Hepatocyte (in vitro differentiated cells): ENCODE data around the gene CAVIN3. TPM values are rescaled to one million over a fixed set of nuclear protein-coding genes. Genes with fewer than 3 reads are reported as not detected.

Experiments
- DNase-seq: peaks from one replicate; pipeline ENCODE4 v3.0.0-alpha.2; 2016; ENCODE audit warnings: low spot score
- H2AFZ ChIP-seq: fragments of 200-600 bp; sonication (generic); 2 replicates; pipeline ENCODE4 v1.6.0; 2016; ENCODE audit warnings: antibody characterized with exemption, mild to moderate bottlenecking
- H3K27ac ChIP-seq: fragments of 200-600 bp; sonication (generic); 2 replicates; pipeline ENCODE4 v1.5.1; 2016; ENCODE audit warnings: mild to moderate bottlenecking
- H3K27me3 ChIP-seq: fragments of 200-600 bp; sonication (generic); 2 replicates; pipeline ENCODE4 v1.6.1; 2016
- H3K36me3 ChIP-seq: fragments of 200-600 bp; sonication (generic); replicated peaks from 2 replicates; pipeline ENCODE4 v1.5.1; 2016; ENCODE audit warnings: low read depth; ENCODE audit not compliant: insufficient read depth
- H3K4me1 ChIP-seq: fragments of 200-600 bp; sonication (generic); 2 replicates; pipeline ENCODE4 v1.5.1; 2016; ENCODE audit warnings: mild to moderate bottlenecking, moderate library complexity; ENCODE audit not compliant: insufficient read depth
- H3K4me2 ChIP-seq: fragments of 200-600 bp; sonication (generic); 2 replicates; pipeline ENCODE4 v1.6.0; 2016
- H3K4me3 ChIP-seq: fragments of 200-600 bp; sonication (generic); 2 replicates; pipeline ENCODE4 v1.5.1; 2016; ENCODE audit warnings: mild to moderate bottlenecking
- H3K79me2 ChIP-seq: fragments of 200-600 bp; sonication (generic); 2 replicates; pipeline ENCODE4 v1.6.0; 2017; ENCODE audit warnings: mild to moderate bottlenecking
- H3K9me2 ChIP-seq: fragments of 200-600 bp; sonication (generic); replicated peaks from 2 replicates; pipeline ENCODE4 v1.6.0; 2017; ENCODE audit warnings: mild to moderate bottlenecking; ENCODE audit not compliant: insufficient read depth
- H3K9me3 ChIP-seq: fragments of 200-600 bp; sonication (generic); 2 replicates; pipeline ENCODE4 v1.5.1; 2016; ENCODE audit warnings: low read depth, mild to moderate bottlenecking
- H4K20me1 ChIP-seq: fragments of 200-600 bp; sonication (generic); 2 replicates; pipeline ENCODE4 v1.6.0; 2016; ENCODE audit warnings: mild to moderate bottlenecking; ENCODE audit not compliant: insufficient read depth, poor library complexity, severe bottlenecking
- CTCF ChIP-seq: fragments of 200-600 bp; sonication (generic); IDR thresholded peaks from 2 replicates; pipeline ENCODE4 v1.5.1; 2016; ENCODE audit warnings: antibody characterized with exemption, mild to moderate bottlenecking; ENCODE audit not compliant: poor library complexity
- EZH2 ChIP-seq: fragments of 200-600 bp; sonication (generic); IDR thresholded peaks from 2 replicates; pipeline ENCODE4 v1.6.1; 2016; ENCODE audit warnings: antibody characterized with exemption, mild to moderate bottlenecking, borderline replicate concordance
- EZH2phosphoT487 ChIP-seq: fragments of 200-600 bp; sonication (generic); IDR thresholded peaks from one replicate; pipeline ENCODE4 v1.6.1; 2018; ENCODE audit warnings: antibody characterized with exemption, mild to moderate bottlenecking, low read depth, moderate library complexity; ENCODE audit not compliant: unreplicated experiment, severe bottlenecking
- WGBS: methylation state at CpG from one replicate; pipeline ENCODE4 v1.1.6; 2016; ENCODE audit warnings: low lambda C conversion rate; ENCODE audit errors: missing lambda C conversion rate; 5-methylcytosine and 5-hydroxymethylcytosine counted together
- polyA plus RNA-seq: library from polyadenylated mRNA; unstranded; fragments of >200 nt; fragmentation: Nextera tagmentation; extraction: Ambion mirVana; gene quantifications from 2 replicates; pipeline ENCODE4 v1.2.1, GENCODE V29; 2016
- total RNA-seq: library from RNA; depleted of rRNA; stranded (reverse); fragments of >200 nt; gene quantifications from 2 replicates; pipeline ENCODE4 v1.2.3, GENCODE V29; 2014

CAVIN3 gene
- total and polyA plus RNA-seq, 2 experiments from 2014 or later, result 93.3 to 115 TPM

DNA sequence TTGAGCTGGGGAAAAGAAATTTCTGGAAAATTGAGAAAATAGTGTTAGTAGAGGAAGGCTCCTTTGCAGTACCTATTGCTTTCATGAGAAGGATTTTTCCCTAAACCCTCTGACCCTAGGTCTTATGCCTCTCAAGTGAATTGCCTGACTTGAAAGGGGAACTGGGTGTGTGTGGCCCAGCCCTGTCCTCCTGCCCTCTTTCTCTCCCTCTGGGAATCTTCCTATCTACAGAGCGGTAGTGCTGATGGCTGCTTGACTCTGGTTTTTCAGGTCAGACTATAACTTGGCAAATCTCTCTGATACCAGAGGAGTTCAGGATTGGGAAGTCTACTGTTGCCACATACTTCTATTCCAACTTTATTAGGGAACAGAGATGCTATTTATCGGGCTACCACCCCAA, 19.2 kb downstream of the CAVIN3 start:
- WGBS, result 92% methylated on average over 2 of the region's 2 CpGs
- no peaks in the 10 kb centered on the region for H3K79me2 ChIP-seq
- H3K27ac ChIP-seq, result no peak overlapping the region
- H2AFZ ChIP-seq, result no peak overlapping the region
- H3K4me2 ChIP-seq, result no peak overlapping the region
- DNase-seq, result no peak
- TF ChIP-seq EZH2 (no peak), EZH2phosphoT487 (no peak), CTCF (no peak)
- H3K36me3 ChIP-seq, result no peaks in the 10 kb centered on the region
- no peaks in the 10 kb centered on the region for H3K27me3 ChIP-seq
- no peaks in the 10 kb centered on the region for H4K20me1 ChIP-seq
- no peak overlapping the region for H3K4me3 ChIP-seq
- no peaks in the 10 kb centered on the region for H3K9me3 ChIP-seq
- no peaks in the 10 kb centered on the region for H3K9me2 ChIP-seq
- no peaks in the 10 kb centered on the region for H3K4me1 ChIP-seq

DNA sequence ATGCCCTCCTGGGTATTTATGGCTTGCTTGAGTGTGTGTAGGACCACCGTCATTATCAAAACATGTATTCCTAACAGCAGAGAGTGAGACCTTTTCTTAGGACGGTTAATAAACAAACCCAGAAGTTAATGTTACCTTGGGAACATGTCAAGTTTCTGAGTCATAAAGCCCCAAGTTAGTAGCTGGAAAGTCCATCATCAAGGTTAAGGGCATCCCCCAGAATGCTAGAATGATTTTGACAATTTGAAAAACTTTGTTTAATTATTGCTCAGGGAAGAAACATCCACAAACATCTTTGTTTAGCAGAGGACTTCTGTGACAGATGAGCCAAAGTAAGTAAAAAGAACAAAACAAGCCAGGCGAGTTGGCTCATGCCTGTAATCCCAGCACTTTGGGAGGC, 20.0 kb downstream of the CAVIN3 start:
- Histone ChIP-seq H4K20me1 (no peaks in the 10 kb centered on the region), H3K27me3 (no peaks in the 10 kb centered on the region), H3K36me3 (no peaks in the 10 kb centered on the region), H3K27ac (no peak overlapping the region), H3K9me3 (no peaks in the 10 kb centered on the region), H3K79me2 (no peaks in the 10 kb centered on the region), H3K4me2 (no peak overlapping the region), H3K9me2 (no peaks in the 10 kb centered on the region), H3K4me3 (no peak overlapping the region), H2AFZ (no peak overlapping the region), H3K4me1 (no peaks in the 10 kb centered on the region)
- DNase-seq, result no peak
- WGBS, result 68% methylated on average over 3 of the region's 3 CpGs
- no peak for TF ChIP-seq EZH2
- TF ChIP-seq EZH2phosphoT487, result no peak
- TF ChIP-seq CTCF, result no peak

GRCh38 chr11:6298605-6299004, 21.7 kb downstream of the CAVIN3 start:
- H2AFZ ChIP-seq, result no peak overlapping the region
- no peaks in the 10 kb centered on the region for H3K9me2 ChIP-seq
- no peak overlapping the region for H3K4me3 ChIP-seq
- no peaks in the 10 kb centered on the region for H3K36me3 ChIP-seq
- H3K9me3 ChIP-seq, result no peaks in the 10 kb centered on the region
- no peaks in the 10 kb centered on the region for H4K20me1 ChIP-seq
- H3K27me3 ChIP-seq, result no peaks in the 10 kb centered on the region
- 40% methylated on average over 4 of the region's 4 CpGs for WGBS
- no peak overlapping the region for H3K27ac ChIP-seq
- peak; percentile 60 for DNase-seq
- no peak overlapping the region for H3K4me2 ChIP-seq
- TF ChIP-seq CTCF (peak; percentile 48), EZH2phosphoT487 (no peak), EZH2 (no peak)
- no peaks in the 10 kb centered on the region for H3K79me2 ChIP-seq
- H3K4me1 ChIP-seq, result no peaks in the 10 kb centered on the region

DNA sequence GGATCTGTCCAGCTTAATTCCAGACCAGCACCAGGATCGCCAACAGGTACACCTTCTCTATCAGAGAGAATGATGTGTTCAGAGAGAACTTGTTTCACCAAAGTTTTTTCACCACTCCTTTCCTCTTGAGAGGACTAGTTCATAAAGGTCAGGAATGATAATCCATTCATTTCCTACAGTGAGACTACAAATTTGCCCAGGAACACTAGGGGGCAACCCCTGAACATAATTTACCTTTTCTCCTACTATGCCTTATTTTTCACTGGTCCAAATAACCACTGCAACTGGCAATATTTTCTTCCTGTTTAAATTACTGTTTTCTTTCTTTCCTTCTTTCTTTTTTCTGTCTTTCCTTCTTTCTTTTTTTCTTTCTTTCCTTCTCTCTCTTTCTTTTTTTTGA, 22.5 kb downstream of the CAVIN3 start:
- no peak overlapping the region for H2AFZ ChIP-seq
- WGBS, result 94% methylated on average over 1 of the region's 1 CpG
- no peaks in the 10 kb centered on the region for H3K4me1 ChIP-seq
- H3K4me2 ChIP-seq, result no peak overlapping the region
- no peaks in the 10 kb centered on the region for H3K36me3 ChIP-seq
- H4K20me1 ChIP-seq, result no peaks in the 10 kb centered on the region
- H3K27me3 ChIP-seq, result no peaks in the 10 kb centered on the region
- no peak for DNase-seq
- H3K27ac ChIP-seq, result no peak overlapping the region
- H3K9me2 ChIP-seq, result no peaks in the 10 kb centered on the region
- H3K4me3 ChIP-seq, result no peak overlapping the region
- H3K79me2 ChIP-seq, result no peaks in the 10 kb centered on the region
- TF ChIP-seq CTCF, result peak; percentile 28
- TF ChIP-seq EZH2, result no peak
- no peaks in the 10 kb centered on the region for H3K9me3 ChIP-seq
